ENCODE measurements around the gene RBAK.
A peak's percentile ranks its signal among the peaks of the same experiment; 100 is the strongest.
"Not testable (repeated sequence)": the region's sequence is repeated elsewhere in the genome, so short reads cannot be mapped to it uniquely, and the experiment has no call there.

The RBAK gene

GRCh38 chr7:5045558-5046396 lies at the start of gene RBAK:
Gene RBAK (plus strand): TSS chr7:5045860. CDS start chr7:5048077, 2,217 bp downstream.
- DNase-seq: peak; percentile 95

- DNase-seq: no peak
These were observed 48.9 kb upstream of the RBAK start for GRCh38 chr7:4996696-4997222.

- no peak for DNase-seq
These were observed 47.4 kb upstream of the RBAK start for GRCh38 chr7:4998244-4998643.

- no peak for DNase-seq
These were observed 46.8 kb upstream of the RBAK start for GRCh38 chr7:4998910-4999309.

GRCh38 chr7:4999369-4999950 lies 46.2 kb upstream of the RBAK start:
- DNase-seq: no peak

GRCh38 chr7:5001003-5001402 lies 44.7 kb upstream of the RBAK start:
- no peak for DNase-seq

- no peak for DNase-seq
These were observed 43.7 kb upstream of the RBAK start for GRCh38 chr7:5001911-5002310.

GRCh38 chr7:5005066-5005465 lies 40.6 kb upstream of the RBAK start:
- no peak for DNase-seq

- no peak for DNase-seq
These were observed 32.7 kb upstream of the RBAK start for GRCh38 chr7:5012985-5013384.

GRCh38 chr7:5015936-5016335 lies 29.7 kb upstream of the RBAK start:
- not testable (repeated sequence) for DNase-seq

GRCh38 chr7:5017626-5018025 lies 28.0 kb upstream of the RBAK start:
- DNase-seq: not testable (repeated sequence)

GRCh38 chr7:5020098-5020497 lies 25.6 kb upstream of the RBAK start:
- no peak for DNase-seq

GRCh38 chr7:5020976-5021550 lies 24.6 kb upstream of the RBAK start:
- not testable (repeated sequence) for DNase-seq

- not testable (repeated sequence) for DNase-seq
These were observed 22.0 kb upstream of the RBAK start for GRCh38 chr7:5023626-5024025.

GRCh38 chr7:5027796-5028410 lies 17.8 kb upstream of the RBAK start:
- DNase-seq: peak; percentile 40

GRCh38 chr7:5033186-5033585 lies 12.5 kb upstream of the RBAK start:
- not testable (repeated sequence) for DNase-seq

- DNase-seq: no peak
These were observed 10.4 kb upstream of the RBAK start for GRCh38 chr7:5035276-5035675.

GRCh38 chr7:5036446-5036845 lies 9.2 kb upstream of the RBAK start:
- DNase-seq: no peak

- no peak for DNase-seq
These were observed 4.6 kb upstream of the RBAK start for GRCh38 chr7:5041047-5041446.

- no peak for DNase-seq
These were observed 2.0 kb upstream of the RBAK start for GRCh38 chr7:5043661-5044060.

GRCh38 chr7:5046397-5046732 lies 705 bp downstream of the RBAK start:
- DNase-seq: not testable (repeated sequence)

- DNase-seq: not testable (repeated sequence)
These were observed 1.5 kb downstream of the RBAK start for GRCh38 chr7:5047127-5047526.

GRCh38 chr7:5050676-5051075 lies 5.0 kb downstream of the RBAK start:
- no peak for DNase-seq

GRCh38 chr7:5051731-5052130 lies 6.1 kb downstream of the RBAK start:
- not testable (repeated sequence) for DNase-seq

Data from EL (cell line).